ENCODE measurements around the gene COMMD1.

DNA sequence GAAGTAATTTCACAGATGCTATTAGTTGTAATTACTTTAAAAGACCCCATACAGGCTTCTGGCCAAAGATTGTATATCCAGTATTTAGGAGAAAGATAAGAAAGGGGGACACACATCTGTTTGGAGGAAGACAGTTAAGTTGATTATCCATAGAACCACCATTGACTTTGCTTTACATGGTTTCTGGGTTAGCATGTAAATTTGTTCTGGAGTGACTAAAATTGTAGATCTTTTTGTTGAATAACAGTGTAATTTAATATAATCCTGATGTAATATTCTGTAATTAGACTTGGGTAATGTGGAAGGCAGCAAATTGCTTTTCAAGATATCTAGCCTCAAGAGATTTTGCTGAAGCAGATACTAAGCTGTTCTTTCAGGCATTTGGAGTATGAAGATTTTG is 17.2 kb downstream of the COMMD1 start:
- TF ChIP-seq GTF2I (CRISPR knock-in tag; conservative IDR thresholded peaks at IDR 0.05), result no peak
- TF ChIP-seq, protein P1, sequence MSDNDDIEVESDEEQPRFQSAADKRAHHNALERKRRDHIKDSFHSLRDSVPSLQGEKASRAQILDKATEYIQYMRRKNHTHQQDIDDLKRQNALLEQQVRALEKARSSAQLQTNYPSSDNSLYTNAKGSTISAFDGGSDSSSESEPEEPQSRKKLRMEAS (CRISPR knock-in tag; IDR thresholded peaks at IDR 0.05), result no peak

Measured in WTC11 (cell line).